Limb (tissue), 2 donors: Measurements from ENCODE around the gene TSSK2.

Source experiments
- DNase-seq, 2 donors: peaks; one replicate each; pipeline ENCODE4 v3.0.0-alpha.2; 2016; ENCODE audit errors: extremely low spot score in 2 of 2

TSSK2 gene

DNA sequence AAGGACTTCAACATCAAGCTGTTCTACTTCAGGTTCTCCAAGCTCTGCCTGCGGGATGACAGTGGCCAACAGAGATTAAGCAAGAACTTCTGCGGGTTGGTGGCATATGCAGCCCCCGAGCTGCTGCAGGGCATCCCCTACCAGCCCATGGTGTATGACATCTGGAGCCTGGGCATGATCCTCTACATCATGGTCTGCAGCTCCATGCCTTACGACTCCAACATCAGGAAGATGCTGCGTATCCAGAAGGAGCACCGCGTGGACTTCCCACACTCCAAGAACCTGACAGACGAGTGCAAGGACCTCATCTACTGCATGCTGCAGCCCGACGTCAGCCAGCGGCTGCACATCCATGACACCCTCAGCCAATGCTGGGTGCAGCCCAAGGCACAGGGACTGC lies 6.1 kb upstream of the TSSK2 start:
- no peak for DNase-seq

DNA sequence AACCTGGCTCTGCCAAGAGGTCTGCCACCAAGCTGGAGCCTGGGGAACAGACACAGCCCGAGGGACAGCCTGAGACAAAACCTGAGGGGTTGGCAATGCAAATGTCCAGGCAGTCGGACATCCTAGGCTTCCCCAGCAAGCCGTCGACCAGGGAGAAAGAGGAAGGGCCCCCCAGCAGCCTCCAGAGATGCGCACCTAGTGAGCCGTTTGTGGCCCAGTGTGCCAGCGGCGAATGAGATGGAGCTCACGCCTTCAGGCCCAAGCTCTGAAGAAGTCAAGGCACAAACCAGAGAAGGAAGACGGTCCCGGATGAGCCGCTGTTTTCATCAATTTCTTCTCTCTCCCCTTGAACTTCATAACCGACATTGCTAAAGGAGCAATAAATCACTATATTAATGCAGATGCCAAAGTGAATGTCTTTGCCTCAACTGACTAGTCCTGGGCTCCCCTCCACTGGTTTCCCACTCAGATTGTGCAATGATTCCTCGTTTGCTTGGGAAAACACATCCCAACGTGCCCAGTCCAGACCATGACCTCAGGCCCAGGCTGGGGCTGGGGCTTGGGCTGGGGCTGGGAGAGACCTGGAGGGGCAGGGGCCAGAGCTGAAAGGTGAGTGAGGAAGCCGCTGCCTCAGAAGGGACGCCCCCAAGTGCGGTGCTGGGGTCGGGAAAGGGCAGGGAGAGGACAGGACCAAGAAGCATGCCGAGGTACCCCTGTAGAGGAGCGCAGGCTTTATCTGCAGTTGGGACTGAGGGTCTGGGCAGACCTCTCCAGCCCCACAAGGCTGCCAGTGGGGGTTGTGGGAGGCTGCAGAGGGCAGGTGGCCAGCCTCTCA lies 5.4 kb upstream of the TSSK2 start:
- DNase-seq = no peak

DNA sequence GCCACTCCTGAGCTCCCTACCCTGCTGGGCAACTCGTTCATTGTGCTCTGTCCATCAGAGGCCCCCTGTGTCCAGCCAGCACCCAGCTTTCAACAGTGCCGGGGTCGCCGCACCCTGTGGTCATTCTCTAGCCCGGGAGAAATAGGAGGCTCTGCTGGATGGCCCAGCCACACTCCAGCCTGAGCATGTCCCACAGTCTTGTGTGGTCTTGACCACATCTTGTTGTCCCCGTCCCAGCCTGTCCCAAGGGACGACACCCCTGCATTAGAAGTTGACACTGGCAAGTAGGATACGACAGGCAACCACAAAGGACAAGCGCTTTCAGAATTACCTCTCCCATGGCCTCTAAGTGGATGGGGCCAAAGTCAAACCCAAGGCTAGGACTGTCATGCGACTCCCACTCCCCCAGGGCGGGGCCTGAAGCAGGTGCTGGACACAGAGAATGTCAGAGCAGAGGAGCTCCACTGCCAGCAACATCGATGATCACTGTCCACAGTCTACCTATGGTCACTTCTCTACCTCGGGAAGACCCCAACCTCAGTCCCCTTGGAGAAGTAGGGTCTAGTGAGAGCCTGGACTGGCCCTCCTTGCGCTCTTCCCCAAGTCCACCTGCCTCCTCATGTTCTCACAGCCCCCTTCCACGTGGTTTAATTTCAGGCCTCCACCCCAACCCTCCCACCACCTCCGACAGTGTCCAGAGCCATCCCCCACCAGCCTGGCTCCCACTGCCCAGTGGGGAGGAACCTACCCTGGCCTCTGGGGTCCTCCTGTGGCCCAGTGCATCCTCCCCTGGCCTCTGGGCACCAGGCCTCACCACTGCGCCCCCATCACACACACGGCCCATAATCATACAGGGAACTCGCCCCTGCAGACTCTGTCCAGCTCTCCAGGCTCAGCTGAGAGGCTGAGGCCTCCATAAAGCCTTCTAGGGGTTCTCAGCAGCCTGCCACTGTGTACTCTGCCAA lies 4.5 kb upstream of the TSSK2 start:
- no peak for DNase-seq

DNA sequence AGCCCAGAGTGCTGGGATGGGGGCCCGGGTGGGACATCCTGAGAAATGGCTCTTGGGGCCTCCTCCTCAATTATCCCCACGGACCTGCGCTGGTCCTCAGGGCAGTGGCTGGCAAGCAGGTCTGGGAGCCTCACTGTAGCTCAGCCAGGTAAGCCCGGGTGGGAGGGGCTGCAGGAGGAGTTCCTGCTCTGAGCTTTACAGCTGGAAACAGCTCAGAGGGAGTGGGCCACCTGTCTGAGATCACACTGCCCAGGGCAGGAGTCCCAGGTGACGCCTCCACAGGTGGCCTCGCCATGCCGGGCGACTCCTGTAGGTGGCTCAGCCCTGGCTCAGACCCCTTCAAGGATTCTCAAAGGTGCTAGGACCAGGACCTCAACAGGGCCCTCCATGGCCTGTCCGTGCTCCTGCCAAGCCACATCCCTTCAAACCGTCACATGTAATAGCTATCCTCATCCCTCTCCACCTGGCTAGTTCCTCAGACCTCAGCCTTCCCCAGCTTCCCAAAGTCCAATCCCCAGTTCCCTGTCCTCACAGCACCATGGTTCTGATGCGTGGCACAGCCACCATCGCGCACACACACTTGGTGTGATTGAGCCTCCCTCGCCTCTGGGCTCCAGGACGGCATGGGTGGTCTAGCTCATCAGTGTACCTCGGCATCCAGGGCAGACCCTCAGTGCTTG lies 3.6 kb upstream of the TSSK2 start:
- DNase-seq = no peak

DNA sequence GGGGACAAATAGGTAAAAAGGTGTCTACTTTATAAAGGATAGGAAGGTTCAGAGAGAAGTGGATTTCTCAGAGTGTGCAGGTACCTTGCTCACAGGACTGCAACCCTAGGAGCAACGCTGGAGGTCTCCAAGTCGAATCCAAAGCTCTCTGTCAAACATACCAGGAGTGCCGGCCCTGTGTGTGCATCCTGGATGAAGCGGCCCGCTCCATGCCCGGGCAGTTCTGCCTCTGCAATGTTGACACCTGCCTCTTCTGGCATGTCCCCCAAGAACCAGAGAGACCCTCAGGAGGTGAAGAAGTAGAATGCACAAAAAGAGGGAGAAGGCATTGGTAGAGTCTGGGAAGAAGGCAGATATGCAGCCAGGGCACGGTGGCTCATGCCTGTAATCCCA lies 3.1 kb upstream of the TSSK2 start:
- no peak for DNase-seq

DNA sequence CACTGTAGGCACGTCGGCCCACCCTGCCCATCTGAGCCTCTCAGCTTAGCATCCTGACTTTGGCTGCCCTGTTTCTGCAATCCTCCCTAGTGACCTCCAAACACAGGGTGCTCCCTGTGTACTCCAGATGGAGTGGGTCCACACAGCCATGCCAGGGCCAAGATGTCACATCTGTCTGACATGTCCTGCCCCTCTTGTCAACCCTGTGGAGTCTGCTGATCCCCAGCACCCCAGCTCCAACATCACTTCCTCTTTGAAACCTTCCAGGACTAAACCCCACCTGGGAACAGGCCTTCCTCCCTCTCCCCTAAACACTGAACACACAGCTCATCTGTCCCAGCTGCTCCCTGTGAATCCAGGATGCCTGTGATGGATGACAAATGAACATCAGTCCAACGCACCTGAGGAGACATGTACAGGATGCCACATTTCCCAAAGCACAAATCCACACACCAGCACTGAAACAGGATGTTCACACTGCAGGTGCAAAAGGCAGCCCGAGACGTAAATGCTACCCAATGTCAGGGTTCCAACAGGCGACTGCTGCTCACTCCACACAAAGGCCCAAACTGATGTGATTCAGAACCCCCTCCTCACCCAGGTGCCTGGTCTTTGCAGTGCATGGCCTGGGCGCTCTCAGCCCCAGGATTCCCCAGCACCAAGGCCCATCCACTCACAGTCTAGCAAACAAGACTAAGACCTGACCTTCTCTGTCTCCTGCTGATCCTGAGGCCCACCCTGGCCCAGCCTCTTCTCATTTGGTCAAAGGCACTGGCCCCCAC lies 2.0 kb upstream of the TSSK2 start:
- DNase-seq = no peak

DNA sequence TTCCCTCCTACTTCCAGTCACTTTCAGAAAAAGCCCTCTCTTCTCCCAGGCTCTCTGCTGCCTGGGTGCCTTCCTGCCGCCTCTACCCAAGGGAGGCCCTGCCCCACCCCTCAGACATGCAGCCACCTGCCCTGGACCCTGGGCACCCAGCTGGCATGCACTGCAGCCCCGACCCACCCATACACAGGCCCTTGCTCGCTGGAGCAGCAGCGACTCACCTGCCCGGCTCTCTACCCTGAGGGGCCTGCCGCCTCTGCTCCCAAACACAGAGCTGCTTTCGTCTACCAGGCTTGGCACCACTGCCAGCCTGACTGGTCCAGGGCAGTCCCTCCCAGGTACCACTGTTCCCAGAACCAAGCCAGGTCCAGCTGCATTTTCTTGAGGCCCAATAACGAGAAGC lies 1.2 kb upstream of the TSSK2 start:
- no peak for DNase-seq

DNA sequence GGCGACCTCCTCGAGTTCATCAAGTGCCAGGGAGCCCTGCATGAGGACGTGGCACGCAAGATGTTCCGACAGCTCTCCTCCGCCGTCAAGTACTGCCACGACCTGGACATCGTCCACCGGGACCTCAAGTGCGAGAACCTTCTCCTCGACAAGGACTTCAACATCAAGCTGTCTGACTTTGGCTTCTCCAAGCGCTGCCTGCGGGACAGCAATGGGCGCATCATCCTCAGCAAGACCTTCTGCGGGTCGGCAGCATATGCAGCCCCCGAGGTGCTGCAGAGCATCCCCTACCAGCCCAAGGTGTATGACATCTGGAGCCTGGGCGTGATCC lies 542 bp downstream of the TSSK2 start:
- DNase-seq = no peak

DNA sequence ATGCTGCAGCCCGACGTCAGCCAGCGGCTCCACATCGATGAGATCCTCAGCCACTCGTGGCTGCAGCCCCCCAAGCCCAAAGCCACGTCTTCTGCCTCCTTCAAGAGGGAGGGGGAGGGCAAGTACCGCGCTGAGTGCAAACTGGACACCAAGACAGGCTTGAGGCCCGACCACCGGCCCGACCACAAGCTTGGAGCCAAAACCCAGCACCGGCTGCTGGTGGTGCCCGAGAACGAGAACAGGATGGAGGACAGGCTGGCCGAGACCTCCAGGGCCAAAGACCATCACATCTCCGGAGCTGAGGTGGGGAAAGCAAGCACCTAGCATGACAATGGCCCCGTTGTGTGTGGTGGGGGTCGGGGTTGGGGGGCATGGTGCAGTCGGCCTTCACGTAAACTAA lies 1.0 kb downstream of the TSSK2 start:
- DNase-seq = no peak

DNA sequence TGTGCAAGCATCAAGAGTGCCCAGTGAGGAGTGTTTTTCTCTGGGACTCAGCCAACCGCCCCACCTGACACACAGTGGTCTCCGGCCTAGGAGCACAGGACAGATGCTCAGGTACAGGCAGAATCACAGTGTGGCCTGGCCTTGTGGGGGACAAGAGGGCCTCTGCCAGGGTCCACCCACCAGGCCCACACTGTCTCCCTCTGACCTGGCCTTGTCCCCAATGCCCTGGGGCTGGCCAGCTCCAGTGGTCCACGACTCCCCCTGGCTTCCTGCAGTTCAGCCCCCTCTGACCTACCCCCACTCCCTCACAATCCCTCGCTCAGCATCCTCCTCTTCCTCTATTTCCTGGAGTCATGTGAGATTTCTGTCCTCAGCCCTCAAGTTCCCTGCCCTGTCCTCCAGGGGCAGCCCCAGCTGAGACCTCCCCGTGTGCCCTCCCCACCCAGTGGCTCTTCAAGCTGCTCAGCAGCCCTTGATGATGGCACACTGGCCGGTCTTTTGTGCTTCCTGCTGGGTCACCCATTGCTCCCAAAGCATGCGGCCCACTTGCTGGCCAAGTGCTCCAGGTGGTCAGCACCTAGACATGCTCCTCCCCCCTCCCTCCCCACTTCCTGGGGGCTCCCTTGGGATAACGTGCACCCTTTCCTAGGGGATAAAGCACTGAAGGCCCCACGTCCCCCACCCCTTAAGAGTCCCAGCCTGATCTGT lies 1.7 kb downstream of the TSSK2 start:
- no peak for DNase-seq

DNA sequence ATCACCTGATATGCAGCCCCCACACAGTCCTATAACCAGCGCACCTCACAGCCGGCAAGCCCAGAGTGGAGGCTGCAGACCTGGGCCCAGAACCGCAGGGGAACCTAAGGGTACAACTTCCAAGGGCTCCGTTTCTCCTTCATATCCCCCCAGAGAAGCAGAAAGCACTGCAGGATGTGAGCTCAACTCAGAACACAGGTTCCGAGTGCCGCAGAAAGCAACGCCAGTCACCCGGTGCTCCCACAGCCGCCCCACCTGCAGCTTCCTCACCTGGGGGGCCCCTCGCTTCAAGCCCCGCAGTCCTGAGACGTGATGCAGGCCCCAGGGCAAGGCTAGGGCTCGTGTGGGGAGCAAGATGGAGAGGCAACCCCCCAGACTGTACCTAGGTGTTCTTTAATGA lies 2.5 kb downstream of the TSSK2 start:
- no peak for DNase-seq

DNA sequence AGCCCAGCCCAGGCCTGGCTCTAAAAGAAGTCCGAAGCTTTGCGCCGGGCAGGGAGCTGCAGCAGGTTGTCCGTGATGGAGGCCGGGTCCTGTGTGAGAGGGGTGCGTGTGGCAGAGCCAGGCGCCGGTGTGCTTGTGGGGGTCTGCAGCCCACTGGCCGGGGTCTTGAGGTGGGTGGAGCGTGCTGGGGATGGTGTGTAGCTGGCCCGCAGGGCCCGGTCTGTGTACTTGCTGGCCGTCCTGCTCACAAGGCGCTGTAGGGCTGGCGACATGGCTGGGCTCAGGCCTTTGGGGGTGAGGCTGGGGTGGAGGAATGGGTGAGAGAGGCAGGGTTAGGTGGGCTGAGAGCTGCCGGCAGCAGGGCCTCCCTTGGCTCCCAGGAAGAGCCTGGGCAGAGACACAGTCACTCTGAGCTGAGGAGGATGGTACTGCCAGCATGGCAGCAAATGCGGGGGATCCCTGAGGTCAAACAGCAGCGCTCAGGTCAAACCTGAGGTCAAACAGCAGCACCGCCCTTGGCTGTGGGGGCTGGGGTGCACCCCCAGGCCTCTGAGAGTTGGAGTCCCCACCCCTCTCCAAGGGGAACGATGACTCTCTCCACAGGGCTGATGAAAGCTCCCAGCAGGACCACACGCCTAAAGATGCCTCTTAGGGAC lies 3.2 kb downstream of the TSSK2 start:
- DNase-seq = no peak

DNA sequence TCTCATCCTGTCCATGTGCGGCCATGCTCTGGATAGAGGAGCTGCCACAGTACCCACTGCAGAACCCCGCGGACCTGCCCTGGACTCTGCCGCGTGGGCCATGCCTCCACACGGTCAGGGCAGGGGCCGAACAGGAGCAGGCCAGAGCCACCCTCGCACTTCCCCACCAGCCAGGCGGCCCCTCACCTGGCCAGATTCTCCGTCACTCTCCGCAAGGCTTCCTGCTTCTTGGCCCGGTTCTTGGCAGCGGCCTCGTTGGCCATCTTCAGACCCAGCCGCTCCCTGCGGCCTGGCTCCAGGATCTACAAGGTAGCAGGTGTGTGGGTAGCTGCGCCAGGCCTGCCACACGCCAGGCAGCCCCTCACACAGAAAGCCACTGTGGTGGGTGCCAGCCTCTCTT lies 3.8 kb downstream of the TSSK2 start:
- DNase-seq = no peak

DNA sequence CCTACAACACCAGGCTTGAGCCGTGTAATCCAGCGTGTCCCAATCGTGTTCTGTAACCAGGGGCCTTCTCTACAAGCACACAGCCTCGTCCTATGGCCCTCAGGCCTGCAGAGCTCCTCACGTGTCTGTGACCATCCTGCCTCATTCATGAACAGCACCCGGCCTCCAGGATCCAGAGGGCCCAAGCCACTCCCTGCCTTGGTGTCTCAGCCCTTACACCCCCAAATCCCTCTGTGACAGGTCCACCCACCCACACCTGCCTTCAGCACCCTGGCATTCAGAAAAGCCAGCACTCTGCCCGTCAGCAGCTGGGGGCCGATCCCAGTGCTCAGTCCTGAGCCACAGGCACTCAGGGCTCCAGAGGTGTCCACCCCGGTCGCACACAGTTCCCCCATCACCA lies 5.8 kb downstream of the TSSK2 start:
- no peak for DNase-seq

DNA sequence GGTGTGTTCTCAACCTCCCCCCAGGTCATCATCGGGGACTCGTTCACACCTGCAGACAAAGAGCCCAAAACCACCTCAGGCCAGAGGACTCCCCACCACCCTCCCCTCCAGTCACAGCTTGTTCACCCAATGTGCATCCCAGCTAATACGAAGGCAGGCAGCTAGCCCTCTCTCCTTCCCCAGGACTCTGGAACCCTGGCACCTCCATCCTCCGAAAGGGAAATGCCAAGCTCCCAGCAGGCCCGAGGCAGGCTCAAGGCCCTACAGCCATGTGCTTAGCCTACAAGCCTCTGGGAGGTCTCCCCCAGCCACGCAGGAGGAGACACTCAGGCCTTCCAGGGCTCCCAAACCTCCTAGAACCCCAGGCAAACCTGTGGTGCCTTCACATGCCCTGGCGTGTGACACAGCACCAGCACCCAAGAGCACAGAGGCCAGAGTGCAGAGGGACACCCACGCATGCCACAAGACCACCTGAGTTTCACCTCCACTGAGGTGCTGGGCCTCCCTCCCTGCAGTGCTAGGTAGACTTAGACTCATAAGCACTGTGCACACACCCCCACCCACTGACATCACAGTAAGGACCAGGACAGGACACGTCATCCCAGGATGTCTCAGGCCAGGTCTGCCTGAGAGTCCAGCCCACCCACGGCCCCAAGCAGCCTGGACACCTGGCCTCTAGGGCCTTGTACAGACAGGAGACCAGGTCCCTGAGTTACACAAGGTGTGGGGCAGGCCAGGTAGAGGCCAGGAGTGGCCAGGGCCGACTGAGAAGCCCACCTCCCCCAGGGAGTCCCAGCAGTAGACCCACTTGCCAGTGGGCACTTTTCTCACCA lies 6.5 kb downstream of the TSSK2 start:
- no peak for DNase-seq

DNA sequence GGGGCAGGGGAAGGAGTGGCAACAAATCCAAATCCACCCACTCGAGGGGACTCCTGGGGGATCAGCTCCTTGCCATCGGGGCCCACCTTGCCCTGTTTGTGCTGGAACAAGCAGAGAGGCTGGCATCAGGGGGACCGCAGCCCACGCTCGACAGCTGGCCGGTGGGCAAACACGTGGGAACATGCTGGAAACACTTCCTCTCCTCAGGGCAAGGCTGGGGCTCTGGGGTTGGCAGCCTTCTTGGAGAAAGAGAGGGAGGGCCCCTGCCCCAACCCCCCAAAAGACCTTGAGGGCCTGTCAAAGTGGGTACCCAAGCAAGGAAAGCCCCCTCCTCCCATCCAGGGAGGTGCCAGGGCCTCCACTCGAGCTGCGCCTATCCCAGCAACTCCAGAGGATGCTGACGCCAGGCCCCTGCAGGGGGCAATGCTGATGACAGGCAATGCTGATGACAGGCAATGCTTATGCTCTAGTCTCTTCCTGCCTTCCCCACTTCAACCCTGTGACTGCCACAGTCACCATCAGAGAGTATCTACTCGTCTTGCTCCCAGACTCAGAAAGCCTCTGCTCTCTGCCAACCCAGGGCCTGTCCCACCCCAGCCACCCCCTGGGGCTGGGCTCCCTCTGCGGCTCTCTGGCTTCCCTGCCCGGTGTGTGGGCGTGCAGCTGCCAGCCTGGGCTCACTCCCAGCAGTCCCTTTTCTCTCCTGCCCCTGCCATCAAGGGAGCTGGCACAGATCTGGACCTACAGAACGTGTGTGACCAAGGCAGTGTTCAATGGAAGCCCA lies 7.3 kb downstream of the TSSK2 start:
- no peak for DNase-seq

DNA sequence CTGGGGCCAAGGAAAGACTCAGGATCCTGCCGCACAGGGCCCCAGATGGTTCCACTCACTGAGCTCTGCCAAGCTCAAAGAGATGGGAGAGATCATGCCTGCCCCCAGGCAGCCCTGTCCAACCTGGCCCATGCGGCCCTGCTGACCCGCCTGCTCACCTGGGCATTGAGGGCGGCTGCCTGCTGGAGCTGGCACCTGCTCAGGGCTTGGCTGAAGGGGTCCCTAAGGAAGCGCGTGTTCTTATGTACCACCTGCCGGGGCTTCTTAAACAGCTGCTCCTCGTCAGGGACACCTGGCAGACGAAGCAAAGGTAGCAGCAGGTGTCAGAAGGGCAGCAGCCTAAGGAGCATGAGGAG lies 7.9 kb downstream of the TSSK2 start:
- no peak for DNase-seq

DNA sequence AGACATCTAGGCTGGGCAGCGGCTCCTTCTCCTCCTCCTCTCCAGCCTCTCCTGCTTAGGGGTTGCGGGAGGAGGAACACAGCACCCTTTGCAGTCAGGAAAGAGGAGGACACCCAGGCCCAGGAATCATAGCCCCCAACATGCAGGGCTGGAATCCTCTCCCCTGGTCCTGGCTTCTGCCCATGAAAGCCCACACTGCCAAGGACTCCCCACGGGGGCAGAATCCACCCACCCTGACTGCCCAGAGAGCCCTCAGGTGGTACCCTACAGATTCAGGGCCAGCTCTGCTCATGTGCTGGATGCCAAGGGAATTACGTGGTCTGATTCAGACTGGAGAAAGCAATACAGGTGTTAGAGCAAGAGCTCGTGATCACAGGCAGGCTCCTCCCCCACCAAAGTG lies 8.9 kb downstream of the TSSK2 start:
- no peak for DNase-seq

DNA sequence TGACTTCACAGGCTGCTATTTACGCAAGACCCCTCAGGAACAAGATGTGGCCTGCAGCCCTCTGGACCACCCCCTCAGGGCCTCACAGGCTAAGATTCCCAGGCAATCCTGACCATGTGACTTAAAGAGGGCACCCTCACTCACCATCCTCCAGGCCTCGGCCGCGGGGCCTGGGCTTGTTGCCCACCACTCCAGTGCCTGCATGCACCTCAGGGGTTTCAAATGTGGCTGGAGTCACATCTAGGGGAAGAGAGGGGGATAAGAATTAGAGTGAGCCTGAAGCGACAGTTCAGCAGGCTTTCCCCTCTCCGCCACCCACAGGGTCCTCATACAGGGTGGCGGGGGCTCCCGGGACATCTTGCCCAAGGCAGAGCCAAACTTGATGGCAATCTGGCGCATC lies 11.3 kb downstream of the TSSK2 start:
- DNase-seq = no peak
